GM19452 (cell line): ENCODE measurements around the gene ITGA1.
A peak's percentile ranks its signal among the peaks of the same experiment; 100 is the strongest.
"Not testable (repeated sequence)": the region's sequence is repeated elsewhere in the genome, so short reads cannot be mapped to it uniquely, and the experiment has no call there.

Source experiments
- ATAC-seq: cut with Tn5 transposase; IDR thresholded peaks from one replicate; pipeline ENCODE4 v1.9.1; 2021; ENCODE audit not compliant: unreplicated experiment

The ITGA1 gene

GRCh38 chr5:52947208-52947607 is 159.5 kb downstream of the ITGA1 start:
- ATAC-seq: no peak

GRCh38 chr5:52947851-52948250 is 160.1 kb downstream of the ITGA1 start:
- ATAC-seq: no peak

- ATAC-seq: peak; percentile 99
These were observed 160.8 kb downstream of the ITGA1 start for GRCh38 chr5:52948418-52949076.

- no peak for ATAC-seq
These were observed 163.0 kb downstream of the ITGA1 start for GRCh38 chr5:52950686-52951085.

- ATAC-seq: no peak
These were observed 164.8 kb downstream of the ITGA1 start for GRCh38 chr5:52952483-52952882.

- no peak for ATAC-seq
These were observed 168.3 kb downstream of the ITGA1 start for GRCh38 chr5:52956014-52956413.

GRCh38 chr5:52956915-52957747 is 169.4 kb downstream of the ITGA1 start:
- ATAC-seq: peak; percentile 75

- ATAC-seq: no peak
These were observed 173.6 kb downstream of the ITGA1 start for GRCh38 chr5:52961274-52961681.

- ATAC-seq: no peak
These were observed 175.9 kb downstream of the ITGA1 start for GRCh38 chr5:52963636-52964035.

GRCh38 chr5:52964138-52964537 is 176.4 kb downstream of the ITGA1 start:
- no peak for ATAC-seq

GRCh38 chr5:52976157-52976556 is 188.4 kb downstream of the ITGA1 start:
- not testable (repeated sequence) for ATAC-seq

- ATAC-seq: no peak
These were observed 189.7 kb downstream of the ITGA1 start for GRCh38 chr5:52977264-52977897.

GRCh38 chr5:52981507-52981906 is 193.8 kb downstream of the ITGA1 start:
- ATAC-seq: no peak

GRCh38 chr5:52983731-52984636 is 196.3 kb downstream of the ITGA1 start:
- ATAC-seq: no peak

GRCh38 chr5:52985306-52985705 is 197.6 kb downstream of the ITGA1 start:
- ATAC-seq: no peak

- ATAC-seq: no peak
These were observed 200.1 kb downstream of the ITGA1 start for GRCh38 chr5:52987711-52988331.

GRCh38 chr5:52988335-52989024 is 200.8 kb downstream of the ITGA1 start:
- ATAC-seq: no peak

- peak; percentile 49 for ATAC-seq
These were observed 201.5 kb downstream of the ITGA1 start, which contains the start of gene ITGA2 for GRCh38 chr5:52989025-52989780. TSS of gene ITGA2 (plus strand) at chr5:52989352. CDS start at chr5:52989469, 117 bp downstream.
